ENCODE data around the gene PLCH1. TPM values are rescaled to one million over a fixed set of nuclear protein-coding genes. Genes with fewer than 3 reads are reported as not detected.

The PLCH1 gene
- total RNA-seq, 3 donors from 2014 or later = 4.2 to 13.2 (median 10.2) TPM

GRCh38 chr3:155443815-155444214 lies 301.1 kb downstream of the PLCH1 start:
- H3K9me3 ChIP-seq = no peaks in the 10 kb centered on the region
- intact Hi-C loops (cut with DNase I, micrococcal nuclease) = no loop called here
- TF ChIP-seq CTCF (IDR thresholded peaks at IDR 0.05) = no peak
- ATAC-seq (no peak), DNase-seq (no peak)
- no peaks in the 10 kb centered on the region for H3K36me3 ChIP-seq (ENCODE audit: low read depth)
- no peaks in the 10 kb centered on the region for H3K4me1 ChIP-seq (ENCODE audit: low read depth)
- H3K4me3 ChIP-seq = no peak overlapping the region

- no peak for TF ChIP-seq CTCF (IDR thresholded peaks at IDR 0.05)
- H3K4me1 ChIP-seq (ENCODE audit: low read depth) = no peaks in the 10 kb centered on the region
- H3K36me3 ChIP-seq (ENCODE audit: low read depth) = no peaks in the 10 kb centered on the region
- H3K4me3 ChIP-seq = no peak overlapping the region
- ATAC-seq (no peak), DNase-seq (no peak)
- intact Hi-C loops (cut with DNase I, micrococcal nuclease) = no loop called here
- no peaks in the 10 kb centered on the region for H3K9me3 ChIP-seq
Measured at GRCh38 chr3:155442072-155442471, 302.8 kb downstream of the PLCH1 start.

- TF ChIP-seq CTCF (IDR thresholded peaks at IDR 0.05) = no peak
- no peak for DNase-seq
- H3K9me3 ChIP-seq = no peaks in the 10 kb centered on the region
- ATAC-seq = no peak
- no peaks in the 10 kb centered on the region for H3K36me3 ChIP-seq (ENCODE audit: low read depth)
- no peaks in the 10 kb centered on the region for H3K4me1 ChIP-seq (ENCODE audit: low read depth)
- intact Hi-C loops (cut with DNase I, micrococcal nuclease) = no loop called here
- H3K4me3 ChIP-seq = no peak overlapping the region
Measured at GRCh38 chr3:155441506-155441905, 303.4 kb downstream of the PLCH1 start.

- ATAC-seq (no peak), DNase-seq (no peak)
- Histone ChIP-seq H3K9me3 (no peaks in the 10 kb centered on the region), H3K36me3 (ENCODE audit: low read depth) (no peaks in the 10 kb centered on the region), H3K4me3 (no peak overlapping the region), H3K4me1 (ENCODE audit: low read depth) (no peaks in the 10 kb centered on the region)
- TF ChIP-seq CTCF (IDR thresholded peaks at IDR 0.05) = no peak
- intact Hi-C loops (cut with DNase I, micrococcal nuclease) = no loop called here
Measured at GRCh38 chr3:155441026-155441425, 303.8 kb downstream of the PLCH1 start.

- H3K36me3 ChIP-seq (ENCODE audit: low read depth) = no peaks in the 10 kb centered on the region
- no peaks in the 10 kb centered on the region for H3K4me1 ChIP-seq (ENCODE audit: low read depth)
- DNase-seq = no peak
- H3K4me3 ChIP-seq = no peak overlapping the region
- no peak for TF ChIP-seq CTCF (IDR thresholded peaks at IDR 0.05)
- H3K9me3 ChIP-seq = no peaks in the 10 kb centered on the region
- no peak for ATAC-seq
- intact Hi-C loops (cut with DNase I, micrococcal nuclease) = no loop called here
Measured at GRCh38 chr3:155435821-155436220, 309.1 kb downstream of the PLCH1 start.

Measured in mucosa of descending colon (tissue), 3 donors.